H9 (cell line): ENCODE data around the gene COX10. TPM values are rescaled to one million over a fixed set of nuclear protein-coding genes. Genes with fewer than 3 reads are reported as not detected.

Experiments used
- DNase-seq: peaks from one replicate; pipeline ENCODE4 v3.0.0-alpha.2; 2017
- H2AFZ ChIP-seq: one replicate; pipeline ENCODE4 v1.6.1; 2013; ENCODE audit warnings: mild to moderate bottlenecking, low read length, control low read depth, moderate library complexity
- H2AK5ac ChIP-seq: 2 replicates; pipeline ENCODE4 v1.6.1; 2013; ENCODE audit warnings: low read length, control low read depth, mixed read lengths; ENCODE audit not compliant: insufficient read length
- H2BK120ac ChIP-seq: one replicate; pipeline ENCODE4 v1.6.1; 2013; ENCODE audit warnings: low read depth, mild to moderate bottlenecking, low read length, control low read depth, inconsistent platforms; ENCODE audit not compliant: poor library complexity, severe bottlenecking
- H2BK12ac ChIP-seq: 2 replicates; pipeline ENCODE4 v1.6.1; 2013; ENCODE audit warnings: low read length, control low read depth, mixed read lengths, low read depth; ENCODE audit not compliant: insufficient read length
- H2BK15ac ChIP-seq: 2 replicates; pipeline ENCODE4 v1.6.1; 2013; ENCODE audit warnings: low read depth, low read length, control low read depth
- H2BK20ac ChIP-seq: one replicate; pipeline ENCODE4 v1.6.1; 2013; ENCODE audit warnings: low read depth, mild to moderate bottlenecking, low read length, control low read depth, inconsistent platforms; ENCODE audit not compliant: poor library complexity, severe bottlenecking
- H2BK5ac ChIP-seq: 2 replicates; pipeline ENCODE4 v1.6.1; 2013; ENCODE audit warnings: low read length, control low read depth, mixed read lengths; ENCODE audit not compliant: insufficient read length
- H3K14ac ChIP-seq: 2 replicates; pipeline ENCODE4 v1.6.1; 2013; ENCODE audit warnings: low read length, control low read depth; ENCODE audit not compliant: insufficient read depth
- H3K18ac ChIP-seq: 2 replicates; pipeline ENCODE4 v1.6.1; 2013; ENCODE audit warnings: low read depth, mild to moderate bottlenecking, mixed read lengths, low read length, control low read depth; ENCODE audit not compliant: insufficient read length
- H3K23ac ChIP-seq: 2 replicates; pipeline ENCODE4 v1.6.1; 2013; ENCODE audit warnings: low read length, control low read depth, mixed read lengths, low read depth; ENCODE audit not compliant: insufficient read length
- H3K23me2 ChIP-seq: 2 replicates; pipeline ENCODE4 v1.6.1; 2013; ENCODE audit warnings: low read depth, mild to moderate bottlenecking, mixed read lengths, low read length, control low read depth; ENCODE audit not compliant: insufficient read length, poor library complexity, severe bottlenecking
- H3K27ac ChIP-seq: 2 replicates; pipeline ENCODE4 v1.5.1; 2013; ENCODE audit warnings: low read length, control low read depth, mixed read lengths, low read depth; ENCODE audit not compliant: insufficient read length
- H3K27me3 ChIP-seq: 2 replicates; pipeline ENCODE4 v1.6.1; 2013; ENCODE audit warnings: low read length, control low read depth, inconsistent platforms; ENCODE audit not compliant: insufficient read depth
- H3K4ac ChIP-seq: 2 replicates; pipeline ENCODE4 v1.6.1; 2013; ENCODE audit warnings: low read depth, mild to moderate bottlenecking, control low read depth, inconsistent platforms, low read length, moderate library complexity
- H3K4me1 ChIP-seq: 2 replicates; pipeline ENCODE4 v1.6.1; 2013; ENCODE audit warnings: low read length, control low read depth, inconsistent platforms; ENCODE audit not compliant: insufficient read depth
- H3K4me2 ChIP-seq: 2 replicates; pipeline ENCODE4 v1.6.1; 2013; ENCODE audit warnings: low read length, control low read depth, mixed read lengths; ENCODE audit not compliant: insufficient read length, insufficient read depth
- H3K56ac ChIP-seq: 2 replicates; pipeline ENCODE4 v1.6.1; 2013; ENCODE audit warnings: low read depth, mild to moderate bottlenecking, mixed read lengths, low read length, control low read depth; ENCODE audit not compliant: insufficient read length
- H3K79me1 ChIP-seq: 2 replicates; pipeline ENCODE4 v1.6.1; 2013; ENCODE audit warnings: low read depth, mild to moderate bottlenecking, moderate library complexity, low read length, control low read depth, inconsistent platforms; ENCODE audit not compliant: insufficient read depth, poor library complexity, severe bottlenecking
- H3K79me2 ChIP-seq: 2 replicates; pipeline ENCODE4 v1.6.1; 2013; ENCODE audit warnings: low read length, control low read depth, inconsistent platforms; ENCODE audit not compliant: insufficient read depth
- H3K9ac ChIP-seq: 2 replicates; pipeline ENCODE4 v1.6.1; 2013; ENCODE audit warnings: low read length, control low read depth, mixed read lengths; ENCODE audit not compliant: insufficient read length; ENCODE audit errors: extremely low read depth
- H3K9me3 ChIP-seq: one replicate; pipeline ENCODE4 v1.6.1; 2013; ENCODE audit warnings: low read depth, low read length, inconsistent platforms; ENCODE audit not compliant: control insufficient read depth
- H3T11ph ChIP-seq: one replicate; pipeline ENCODE4 v1.6.1; 2013; ENCODE audit warnings: mild to moderate bottlenecking, low read length, control low read depth, inconsistent platforms
- H4K20me1 ChIP-seq: one replicate; pipeline ENCODE4 v1.6.1; 2013; ENCODE audit not compliant: control insufficient read depth, insufficient read length, insufficient read depth
- H4K5ac ChIP-seq: 2 replicates; pipeline ENCODE4 v1.6.1; 2013; ENCODE audit warnings: low read depth, mild to moderate bottlenecking, mixed read lengths, low read length, control low read depth; ENCODE audit not compliant: insufficient read length
- H4K8ac ChIP-seq: replicated peaks from 2 replicates; pipeline ENCODE4 v1.6.1; 2013; ENCODE audit warnings: low read length, control low read depth, mixed read lengths, low read depth; ENCODE audit not compliant: insufficient read length
- H4K91ac ChIP-seq: 2 replicates; pipeline ENCODE4 v1.6.1; 2013; ENCODE audit warnings: low read depth, mild to moderate bottlenecking, moderate library complexity, mixed read lengths, low read length, control low read depth; ENCODE audit not compliant: insufficient read length
- H3K27ac Mint-ChIP-seq, 3 experiments: 2 replicates in 2 of 3; 3 replicates in 1 of 3; pipeline ENCODE4 v1.8.0; 2020 to 2021; ENCODE audit warnings: mixed read lengths in 3 of 3, mild to moderate bottlenecking in 1 of 3, moderate library complexity in 1 of 3
- H3K27me3 Mint-ChIP-seq: 2 replicates; pipeline ENCODE4 v1.8.0; 2021; ENCODE audit warnings: low read depth, mild to moderate bottlenecking, moderate library complexity, mixed read lengths
- H3K36me3 Mint-ChIP-seq, 3 experiments: 2 replicates in 2 of 3; 3 replicates in 1 of 3; pipeline ENCODE4 v1.8.0; 2020 to 2021; ENCODE audit warnings: low read depth in 3 of 3, mixed read lengths in 3 of 3; ENCODE audit not compliant: insufficient read depth in 1 of 3
- H3K4me1 Mint-ChIP-seq, 2 experiments: 2 replicates each; pipeline ENCODE4 v1.8.0; 2020; ENCODE audit warnings: mixed read lengths in 2 of 2
- H3K4me3 Mint-ChIP-seq, 2 experiments: 2 replicates in 1 of 2; 3 replicates in 1 of 2; pipeline ENCODE4 v1.8.0; 2020 to 2021; ENCODE audit warnings: mild to moderate bottlenecking in 2 of 2, mixed read lengths in 2 of 2, moderate library complexity in 1 of 2
- H3K9me3 Mint-ChIP-seq, 2 experiments: 2 replicates in 1 of 2; 3 replicates in 1 of 2; pipeline ENCODE4 v1.8.0; 2020; ENCODE audit warnings: mild to moderate bottlenecking in 2 of 2, mixed read lengths in 2 of 2, moderate library complexity in 1 of 2
- WGBS: extraction: QIAGEN DNeasy Blood & Tissue Kit; methylation state at CpG from one replicate; pipeline ENCODE4 v1.1.7; 2013; ENCODE audit warnings: missing lambda C conversion rate, low lambda C conversion rate, mixed read lengths; ENCODE audit not compliant: insufficient read length; ENCODE audit errors: extremely low coverage; 5-methylcytosine and 5-hydroxymethylcytosine counted together
- total RNA-seq: library from RNA; stranded (reverse); gene quantifications from 2 replicates; pipeline ENCODE4 v1.2.1, GENCODE V29; 2021
- TF ChIP-seq, protein P1 (sequence below): fragments of 200-600 bp; sonication (generic); conservative IDR thresholded peaks from 3 replicates; pipeline ENCODE4 v1.8.0; 2021; ENCODE audit warnings: antibody characterized with exemption, mild to moderate bottlenecking

The COX10 gene
- total RNA-seq, 1 experiment from 2014 or later = 20.6 TPM

- H2BK120ac ChIP-seq = no peak overlapping the region
- H3K79me1 ChIP-seq = no peaks in the 10 kb centered on the region
- H3K4me1 ChIP-seq = no peaks in the 10 kb centered on the region
- no peak overlapping the region for H3K27ac ChIP-seq
- H3K4me2 ChIP-seq = no peak overlapping the region
- no peak overlapping the region for H3K56ac ChIP-seq
- H2BK12ac ChIP-seq = no peak overlapping the region
- H4K5ac ChIP-seq = no peak overlapping the region
- H3K14ac ChIP-seq = no peak overlapping the region
- no peaks in the 10 kb centered on the region for H3K9me3 ChIP-seq
- Mint-ChIP-seq H3K36me3 (peaks cover 0 to 5% (median 4%) of the 10 kb centered on the region in 3 experiments; a peak in 5 of 7 replicates), H3K9me3 (no peaks in the 10 kb centered on the region), H3K27me3 (no peaks in the 10 kb centered on the region), H3K4me1 (peaks cover 7 to 12% of the 10 kb centered on the region in 2 experiments; a peak in 3 of 4 replicates), H3K4me3 (no peak overlapping the region), H3K27ac (no peak overlapping the region)
- H2BK5ac ChIP-seq = no peak overlapping the region
- no peak overlapping the region for H3T11ph ChIP-seq
- no peak overlapping the region for H2AK5ac ChIP-seq
- WGBS = no CpG with 5 or more reads among the region's 2 CpGs
- H3K27me3 ChIP-seq = no peaks in the 10 kb centered on the region
- H2BK20ac ChIP-seq = no peak overlapping the region
- no peak for DNase-seq
- H3K23ac ChIP-seq = no peak overlapping the region
- no peak overlapping the region for H2BK15ac ChIP-seq
- no peaks in the 10 kb centered on the region for H3K23me2 ChIP-seq
- no peak overlapping the region for H4K8ac ChIP-seq
- no peak overlapping the region for H3K18ac ChIP-seq
- H4K91ac ChIP-seq = no peak overlapping the region
- H4K20me1 ChIP-seq = no peaks in the 10 kb centered on the region
- no peak overlapping the region for H3K9ac ChIP-seq
- H3K79me2 ChIP-seq = peaks cover 3% of the 10 kb centered on the region
- no peak overlapping the region for H3K4ac ChIP-seq
- TF ChIP-seq, protein P1, sequence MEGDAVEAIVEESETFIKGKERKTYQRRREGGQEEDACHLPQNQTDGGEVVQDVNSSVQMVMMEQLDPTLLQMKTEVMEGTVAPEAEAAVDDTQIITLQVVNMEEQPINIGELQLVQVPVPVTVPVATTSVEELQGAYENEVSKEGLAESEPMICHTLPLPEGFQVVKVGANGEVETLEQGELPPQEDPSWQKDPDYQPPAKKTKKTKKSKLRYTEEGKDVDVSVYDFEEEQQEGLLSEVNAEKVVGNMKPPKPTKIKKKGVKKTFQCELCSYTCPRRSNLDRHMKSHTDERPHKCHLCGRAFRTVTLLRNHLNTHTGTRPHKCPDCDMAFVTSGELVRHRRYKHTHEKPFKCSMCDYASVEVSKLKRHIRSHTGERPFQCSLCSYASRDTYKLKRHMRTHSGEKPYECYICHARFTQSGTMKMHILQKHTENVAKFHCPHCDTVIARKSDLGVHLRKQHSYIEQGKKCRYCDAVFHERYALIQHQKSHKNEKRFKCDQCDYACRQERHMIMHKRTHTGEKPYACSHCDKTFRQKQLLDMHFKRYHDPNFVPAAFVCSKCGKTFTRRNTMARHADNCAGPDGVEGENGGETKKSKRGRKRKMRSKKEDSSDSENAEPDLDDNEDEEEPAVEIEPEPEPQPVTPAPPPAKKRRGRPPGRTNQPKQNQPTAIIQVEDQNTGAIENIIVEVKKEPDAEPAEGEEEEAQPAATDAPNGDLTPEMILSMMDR = no peak
- H2AFZ ChIP-seq = no peak overlapping the region
Measured at GRCh38 chr17:14118951-14119350, 49.6 kb downstream of the COX10 start.
